NCI-H82 treated with DMSO at 0.1 percent for 48 hours (cell line): Measurements from ENCODE around the gene TESK1.
"Not testable (repeated sequence)": the region's sequence is repeated elsewhere in the genome, so short reads cannot be mapped to it uniquely, and the experiment has no call there.

ENCODE experiments used
- DNase-seq: peaks from one replicate; lab custom pipeline; 2025; ENCODE audit not compliant: unreplicated experiment; lab: John Stamatoyannopoulos, UW

TESK1 gene

DNA sequence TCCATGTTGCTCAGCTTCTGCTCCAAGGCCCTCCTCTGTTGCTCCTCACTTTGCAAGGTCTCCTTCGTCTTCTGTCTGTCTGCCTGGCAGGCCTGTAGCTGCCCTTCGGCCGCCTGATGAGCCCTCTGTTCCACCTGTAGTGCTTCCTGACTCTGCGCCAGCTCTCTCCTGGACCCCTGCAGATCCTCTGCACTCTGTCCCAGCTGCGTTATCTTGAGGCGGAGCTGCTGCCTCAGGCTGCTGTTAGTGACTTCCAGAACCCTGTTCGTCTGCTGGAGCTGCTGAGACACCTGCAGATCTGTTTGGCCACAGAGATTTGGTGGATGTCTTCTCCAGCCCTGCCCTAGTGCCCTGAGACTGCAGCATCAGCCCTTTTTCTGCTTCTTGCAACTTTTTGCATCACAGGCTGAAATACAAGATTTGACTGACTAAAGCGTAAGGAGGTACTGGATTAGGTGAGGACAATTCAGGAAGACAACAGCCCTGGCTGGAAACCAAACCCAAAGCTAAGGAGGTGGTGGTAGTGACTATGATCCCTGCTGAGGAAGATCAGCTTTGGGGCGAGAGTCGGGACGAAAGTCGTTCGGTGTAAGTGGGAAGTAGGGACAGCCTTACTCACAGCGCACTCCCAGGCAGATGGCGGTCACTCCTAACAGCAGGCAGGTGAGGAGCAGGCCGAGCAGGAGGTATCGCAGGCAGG, 11.1 kb downstream of the TESK1 start:
- no peak for DNase-seq

DNA sequence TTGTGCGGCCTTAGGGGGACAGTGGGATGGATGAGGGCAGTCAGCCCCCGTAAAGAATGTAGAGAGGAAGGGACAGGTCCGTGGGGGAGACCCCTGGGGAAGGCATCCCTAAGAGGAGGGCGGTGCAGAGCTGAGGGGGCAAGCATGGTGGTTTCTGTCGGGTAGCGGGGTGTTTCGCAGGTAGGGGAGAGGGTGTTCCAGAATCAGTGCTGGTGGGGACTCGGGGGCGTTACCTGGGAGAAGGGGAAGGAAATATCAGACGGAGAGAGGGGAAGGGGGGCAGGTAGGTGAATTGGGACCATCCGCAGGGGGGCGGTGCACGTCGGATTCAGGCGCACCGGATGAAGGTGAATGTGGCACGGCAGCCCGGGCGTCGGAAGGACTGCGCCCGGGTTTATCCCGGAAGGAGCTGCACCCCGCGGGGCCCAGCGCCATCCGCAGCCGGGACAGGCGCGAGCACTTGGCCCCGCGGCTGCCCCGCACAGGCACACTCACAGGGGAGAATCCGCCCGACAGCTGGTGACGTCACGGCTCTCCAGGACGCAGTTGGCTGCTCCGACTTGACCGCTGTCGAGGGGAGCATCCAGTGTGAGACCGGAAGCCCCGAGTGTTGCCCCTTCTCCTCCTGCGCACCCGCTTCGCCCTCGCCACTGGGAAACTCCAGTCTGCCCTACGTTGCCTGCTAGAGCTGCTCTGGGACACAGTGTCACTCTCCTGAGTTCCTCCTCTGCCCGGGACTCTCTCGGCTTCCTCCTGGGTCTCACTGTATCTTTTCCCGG, 11.8 kb downstream of the TESK1 start:
- DNase-seq, result no peak

DNA sequence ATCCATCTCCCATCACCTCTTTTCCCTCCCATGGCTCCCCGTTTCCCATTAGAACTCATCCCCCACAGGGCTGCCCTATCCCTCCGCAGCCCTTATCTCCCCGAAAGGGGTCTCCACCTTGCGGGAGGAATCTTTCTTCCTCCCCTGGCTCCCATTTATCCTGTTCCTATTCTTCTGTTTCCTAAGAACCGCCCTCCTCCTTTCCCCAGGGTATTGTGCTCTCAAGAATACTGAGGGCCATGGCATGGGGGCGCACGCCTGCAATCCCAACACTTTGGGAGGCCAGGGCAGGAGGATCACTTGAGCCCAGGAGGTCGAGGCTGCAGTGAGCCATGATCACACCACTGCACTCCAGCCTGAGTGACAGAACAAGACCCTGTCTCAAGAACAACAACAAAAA, 12.5 kb downstream of the TESK1 start:
- DNase-seq, result no peak

DNA sequence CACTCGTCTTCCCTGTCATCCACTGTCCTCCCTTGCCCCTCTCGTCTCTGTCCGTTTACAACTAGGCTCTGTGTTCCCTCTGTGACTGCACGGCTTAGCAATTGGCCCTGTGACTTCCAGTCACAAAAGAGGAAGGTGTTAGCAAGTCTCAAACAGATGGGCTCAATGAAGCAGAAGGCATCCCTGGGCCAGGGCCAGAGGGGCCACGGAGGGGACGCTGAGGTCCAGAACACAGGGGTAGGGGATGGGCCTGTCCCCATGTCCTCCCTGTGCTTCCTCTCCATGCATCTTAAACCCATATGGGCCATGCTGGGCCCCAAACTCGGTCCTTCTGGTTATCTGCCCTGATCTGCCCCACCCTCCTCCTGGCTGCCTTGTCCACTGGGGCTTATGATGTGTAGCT, 13.3 kb downstream of the TESK1 start, which contains the start of gene CD72:
TSS of gene CD72 (minus strand) at position 89 of the 403 bp plus-strand sequence. CDS start 110 bp downstream, outside the sequence.
- no peak for DNase-seq

DNA sequence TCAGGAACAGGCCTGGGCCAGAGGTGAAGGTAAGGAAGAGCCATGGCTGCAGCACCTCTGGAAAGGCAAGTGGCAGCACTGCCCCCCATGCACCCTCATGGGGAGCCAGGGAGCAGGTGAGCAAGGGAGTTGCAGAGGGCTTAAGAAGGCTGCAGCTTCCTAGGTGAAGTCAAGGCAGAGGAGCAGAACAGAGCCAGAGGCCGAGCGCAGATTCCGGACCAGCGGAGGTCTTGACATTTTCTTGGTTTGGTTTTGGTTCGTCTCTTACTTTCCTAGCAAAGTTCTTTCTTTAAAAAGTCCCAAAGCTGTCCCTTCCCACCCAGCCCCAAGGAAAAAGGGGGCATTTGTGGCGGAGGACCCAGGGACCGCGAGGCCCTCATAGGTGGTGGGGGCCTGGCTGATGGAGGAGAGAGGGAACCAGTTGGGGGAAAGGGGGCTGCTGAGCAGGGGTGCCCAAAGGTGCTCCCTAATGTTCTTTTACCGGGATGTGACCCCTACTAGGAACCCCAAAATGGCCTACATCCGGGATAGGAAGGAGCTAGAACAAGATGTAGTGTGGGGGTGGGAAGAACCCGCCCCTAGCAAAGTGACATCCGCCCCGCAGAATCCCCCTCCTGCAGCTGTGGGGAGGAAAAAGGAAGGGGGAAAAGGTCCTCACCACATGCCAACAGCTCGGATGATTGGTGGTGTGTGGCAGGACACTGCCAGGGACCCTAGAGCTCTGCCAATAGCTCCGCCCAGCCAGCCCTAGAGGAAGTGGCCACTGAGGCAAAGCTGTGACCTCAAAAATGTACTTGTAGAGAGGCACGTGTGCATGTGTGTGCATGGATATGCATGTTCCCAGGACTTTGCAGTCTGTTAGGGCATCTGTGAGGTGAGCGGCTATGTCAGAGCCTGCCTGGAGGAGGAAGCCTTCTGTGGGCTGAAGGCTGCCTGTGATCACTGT, 14.1 kb downstream of the TESK1 start:
- no peak for DNase-seq

DNA sequence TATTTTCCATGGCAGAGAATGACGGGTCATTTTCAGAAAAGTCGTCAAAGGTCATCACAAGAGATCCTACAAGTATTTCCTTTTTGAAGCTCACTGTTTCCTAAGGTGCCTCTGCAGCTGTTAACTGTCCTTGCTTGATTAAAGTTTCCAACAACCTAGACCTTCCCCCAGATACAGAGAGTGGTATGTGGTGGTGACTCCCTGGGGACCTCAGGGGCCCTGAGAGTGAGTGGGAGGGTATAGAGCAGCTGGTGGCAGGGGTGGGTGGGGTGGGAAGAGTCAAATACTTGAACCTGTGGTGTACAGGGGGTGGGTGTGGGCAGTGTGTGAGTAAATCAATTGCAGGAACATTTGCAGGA, 14.7 kb downstream of the TESK1 start:
- no peak for DNase-seq

DNA sequence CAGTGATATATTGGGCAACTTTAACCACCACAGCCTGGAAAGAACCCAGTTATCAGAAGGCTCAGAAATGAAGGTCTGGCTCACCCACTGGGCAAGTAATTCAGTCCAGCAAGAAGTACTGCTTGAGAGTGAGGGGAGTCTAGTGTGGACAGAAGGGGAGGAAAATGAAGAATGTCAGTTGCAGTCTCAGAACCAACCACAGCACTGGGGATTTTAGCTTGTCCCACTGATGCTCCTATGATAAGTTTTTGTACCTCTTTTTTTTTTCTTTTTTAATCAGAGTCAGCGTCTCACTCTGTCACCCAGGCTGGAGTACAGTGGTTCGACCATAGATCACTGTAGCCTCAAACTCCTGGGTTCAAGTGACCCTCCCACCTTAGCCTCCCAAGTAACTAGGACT, 22.5 kb downstream of the TESK1 start:
- no peak for DNase-seq

DNA sequence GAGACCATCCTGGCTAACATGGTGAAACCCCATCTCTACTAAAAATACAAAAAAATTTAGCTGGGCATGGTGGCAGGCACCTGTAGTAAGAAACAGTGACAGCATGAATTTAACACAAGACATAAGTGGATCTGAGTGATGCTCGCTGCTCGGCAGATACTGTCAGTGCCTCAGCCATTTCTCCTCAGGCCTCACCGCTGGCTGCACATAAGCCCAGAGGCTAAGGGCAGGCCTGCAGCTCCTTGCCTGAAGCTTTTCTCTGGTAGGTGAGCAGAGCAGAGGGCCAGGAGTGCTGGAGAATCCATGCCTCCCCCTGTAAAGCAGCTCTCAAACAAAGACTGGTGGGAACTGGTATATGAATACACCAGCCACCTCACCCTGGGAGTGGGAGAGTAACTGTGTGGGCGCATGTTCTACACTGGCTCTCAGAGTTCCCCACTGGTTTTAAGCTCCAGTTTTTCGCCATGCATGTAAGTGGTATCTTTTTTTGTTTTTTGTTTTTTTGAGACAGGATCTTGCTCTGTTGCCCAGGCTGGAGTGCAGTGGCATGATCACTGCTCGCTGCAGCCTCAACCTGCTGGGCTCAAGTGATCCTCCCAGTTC, 23.4 kb downstream of the TESK1 start:
- DNase-seq, result no peak

DNA sequence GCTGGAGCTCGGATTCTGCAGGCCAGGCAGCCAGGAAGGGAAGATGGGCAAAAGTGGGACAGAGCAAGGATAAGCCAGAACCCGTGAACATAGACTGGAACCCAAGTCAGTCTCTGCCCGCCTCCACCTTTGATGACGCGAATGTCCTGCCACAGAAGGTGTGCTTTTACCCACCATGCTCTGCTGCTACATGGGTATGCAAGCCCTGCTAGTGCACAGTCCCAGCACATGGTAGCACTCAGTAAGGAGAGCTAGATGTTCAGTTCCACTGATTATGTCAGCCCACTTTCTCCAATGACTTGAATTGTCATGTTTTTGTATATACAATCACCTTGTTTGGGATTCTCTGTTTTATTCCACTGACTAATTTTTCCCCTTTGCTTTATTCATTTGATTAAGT, 24.5 kb downstream of the TESK1 start:
- DNase-seq, result no peak

DNA sequence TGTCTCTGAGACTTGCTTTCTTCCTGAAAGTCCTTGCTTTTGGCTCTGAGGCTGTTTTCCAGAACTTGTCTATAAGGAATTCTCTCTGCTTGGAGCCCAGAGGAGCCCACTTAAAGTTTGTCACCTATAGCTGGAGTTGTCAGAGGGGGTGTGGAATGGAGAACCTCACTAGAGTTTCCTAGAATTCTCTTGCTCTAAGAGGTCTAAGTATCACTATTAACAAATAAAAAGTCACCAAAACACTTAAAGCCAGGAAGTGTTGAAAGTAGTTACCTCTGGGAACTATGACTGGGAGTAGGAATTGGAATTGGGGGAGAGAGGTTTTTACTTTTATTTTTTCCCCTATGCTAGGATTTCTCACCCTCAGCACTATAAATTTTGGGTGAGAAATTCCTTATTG, 30.7 kb downstream of the TESK1 start:
- no peak for DNase-seq

DNA sequence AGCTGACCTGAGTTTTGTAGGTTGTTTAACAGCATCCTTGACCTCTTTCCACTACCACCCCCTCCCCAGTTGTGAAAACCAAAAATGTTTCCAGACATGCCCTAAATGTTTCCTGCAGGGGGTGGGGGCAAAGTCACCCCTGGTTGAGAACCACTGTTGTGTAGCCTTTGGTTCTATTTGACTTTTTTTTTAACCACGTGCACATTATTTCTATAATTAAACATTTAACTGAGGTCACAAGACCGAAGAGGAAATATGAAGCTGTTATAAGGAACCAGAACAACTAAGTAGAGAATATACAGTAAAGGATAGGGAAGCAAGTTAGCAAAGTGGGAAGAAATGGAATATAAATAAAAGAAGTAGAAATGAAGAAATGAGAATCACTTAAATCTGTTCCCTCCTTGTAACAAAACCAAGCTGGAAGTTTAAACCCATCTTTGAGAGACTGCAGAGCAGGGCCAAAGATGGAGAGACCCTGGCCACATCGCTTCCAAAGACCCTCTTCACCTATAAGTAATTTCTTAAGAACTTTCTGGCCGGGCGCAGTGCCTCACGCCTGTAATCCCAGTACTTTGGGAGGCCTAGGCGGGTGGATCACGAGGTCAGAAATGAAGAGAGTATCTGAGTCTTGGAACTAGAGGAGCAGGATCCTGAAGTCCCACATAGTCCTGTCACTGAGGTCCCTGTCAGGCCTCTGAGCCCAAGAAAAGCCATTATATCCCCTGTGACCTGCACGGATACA, 31.2 kb downstream of the TESK1 start:
- DNase-seq, result no peak

DNA sequence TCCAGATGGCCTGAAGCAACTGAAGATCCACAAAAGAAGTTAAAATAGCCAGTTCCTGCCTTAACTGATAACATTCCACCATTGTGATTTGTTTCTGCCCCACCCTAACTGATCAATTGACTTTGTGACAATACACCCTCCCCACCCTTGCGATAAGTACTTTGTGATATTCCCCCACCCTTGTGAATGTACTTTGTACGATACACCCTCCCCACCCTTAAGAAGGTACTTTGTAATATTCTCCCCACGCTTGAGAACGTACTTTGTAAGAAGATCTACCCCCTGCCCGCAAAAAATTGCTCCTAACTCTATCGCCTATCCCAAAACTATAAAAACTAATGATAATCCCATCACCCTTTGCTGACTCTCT, 31.8 kb downstream of the TESK1 start:
- not testable (repeated sequence) for DNase-seq

DNA sequence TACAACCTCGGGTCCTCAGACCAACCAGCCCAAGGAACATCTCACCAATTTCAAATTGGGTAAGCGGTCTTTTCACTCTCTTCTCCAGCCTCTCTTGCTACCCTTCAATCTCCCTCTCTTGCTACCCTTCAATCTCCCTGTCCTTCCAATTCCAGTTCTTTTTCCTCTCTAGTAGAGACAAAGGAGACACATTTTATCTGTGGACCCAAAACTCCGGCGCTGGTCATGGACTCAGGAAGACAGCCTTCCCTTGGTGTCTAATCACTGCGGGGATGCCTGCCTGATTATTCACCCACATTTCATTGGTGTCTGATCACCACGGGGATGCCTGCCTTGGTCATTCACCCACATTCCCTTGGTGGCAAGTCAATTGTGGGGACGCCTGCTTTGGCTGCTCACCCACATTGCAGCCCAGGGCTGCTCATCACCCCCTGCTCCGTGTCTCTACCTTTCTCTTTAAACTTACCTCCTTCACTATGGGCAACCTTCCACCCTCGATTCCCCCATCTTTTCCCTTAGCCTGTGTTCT, 32.4 kb downstream of the TESK1 start:
- DNase-seq, result not testable (repeated sequence)

DNA sequence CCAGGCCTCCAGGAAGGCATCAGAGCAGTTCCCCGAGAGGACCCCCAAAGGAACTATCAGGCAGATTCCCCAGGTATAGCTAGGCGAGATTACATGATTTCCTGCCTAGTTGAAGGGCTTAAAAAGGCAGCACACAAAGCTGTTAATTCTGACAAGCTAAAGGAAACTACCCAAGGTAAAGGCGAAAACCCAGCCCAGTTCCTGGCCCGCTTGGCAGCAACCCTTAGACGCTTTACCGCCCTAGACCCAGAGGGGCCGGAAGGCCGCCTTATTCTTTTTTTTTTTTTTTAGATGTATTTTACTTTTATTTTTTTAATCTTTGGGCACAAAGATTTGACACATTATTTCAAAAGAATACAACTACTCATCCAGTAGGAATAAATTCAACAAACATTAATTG, 33.7 kb downstream of the TESK1 start:
- DNase-seq, result not testable (repeated sequence)

DNA sequence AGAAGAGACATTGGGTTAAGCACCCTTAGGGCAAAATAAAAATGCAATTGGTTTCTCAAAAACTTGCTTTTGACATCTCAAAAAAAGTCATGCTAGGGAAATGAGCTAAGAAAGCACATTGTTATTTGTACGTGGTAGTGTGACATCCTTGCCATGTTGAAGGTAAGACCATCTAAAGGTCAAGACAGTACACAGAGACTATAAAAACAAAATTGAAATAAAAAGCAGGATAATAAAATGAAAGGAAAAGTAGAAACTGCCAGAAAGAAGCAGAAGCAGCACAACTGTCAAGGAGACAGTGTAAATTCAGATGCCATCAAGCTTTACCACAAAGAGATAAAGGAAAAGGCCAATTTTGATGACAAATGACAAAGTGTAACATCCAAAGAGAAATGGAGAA, 34.2 kb downstream of the TESK1 start:
- DNase-seq, result not testable (repeated sequence)

DNA sequence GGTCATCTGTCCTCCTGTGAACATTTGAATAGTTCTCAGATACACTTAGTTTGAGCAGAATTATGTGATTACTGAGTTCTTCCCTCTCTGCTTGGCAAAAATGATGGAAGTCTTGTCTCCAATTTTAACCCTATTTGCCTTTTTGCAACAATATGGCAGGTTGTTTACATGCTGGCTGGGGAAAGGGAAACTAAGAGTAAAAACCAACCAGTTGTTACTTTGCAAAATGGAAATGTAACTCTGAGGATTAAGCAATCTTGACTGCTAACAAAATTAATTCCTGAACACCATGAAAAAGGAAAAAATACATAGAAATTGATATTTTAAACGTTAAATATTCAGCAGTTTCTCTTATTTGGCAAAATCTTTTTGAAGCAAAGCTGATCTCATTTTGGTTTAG, 34.6 kb downstream of the TESK1 start:
- no peak for DNase-seq

DNA sequence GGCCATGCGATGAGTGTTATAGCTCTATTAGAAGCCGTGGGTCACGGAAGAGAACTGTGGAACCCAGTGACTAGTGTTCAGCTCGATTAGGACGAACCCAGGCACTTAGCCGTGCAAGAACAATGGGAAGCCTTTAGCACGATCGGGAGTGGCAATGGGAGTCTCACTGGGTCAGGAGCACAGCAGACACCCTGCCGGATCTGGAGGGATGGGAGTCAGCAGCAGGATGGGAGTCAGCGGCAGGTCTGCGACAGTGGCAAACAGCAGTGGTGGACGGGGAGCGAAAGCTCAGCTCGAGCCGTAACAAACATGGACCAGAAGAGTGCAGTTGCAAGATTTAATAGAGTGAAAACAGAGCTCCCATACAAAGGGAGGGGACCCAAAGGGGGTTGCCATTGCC, 35.4 kb downstream of the TESK1 start:
- DNase-seq, result not testable (repeated sequence)

DNA sequence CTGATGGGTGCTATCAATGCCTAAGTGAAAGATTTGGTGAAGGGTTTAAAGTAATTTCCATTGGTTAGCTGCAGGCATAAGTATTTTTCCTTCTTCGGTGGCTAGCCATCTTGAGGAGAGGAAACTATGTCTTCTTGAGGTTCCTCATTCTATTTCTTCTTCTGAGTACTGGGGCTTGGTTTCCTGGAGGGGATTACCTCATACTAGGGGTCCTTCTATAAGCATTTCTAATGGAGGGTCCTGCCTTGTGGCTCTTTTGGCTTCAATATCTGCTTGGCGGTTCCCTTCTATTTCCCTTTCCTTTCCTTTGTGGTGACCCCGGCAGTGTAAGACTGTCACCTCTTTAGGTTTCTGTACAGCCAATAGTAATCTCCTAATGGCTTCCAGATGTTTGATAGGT, 36.4 kb downstream of the TESK1 start:
- not testable (repeated sequence) for DNase-seq

DNA sequence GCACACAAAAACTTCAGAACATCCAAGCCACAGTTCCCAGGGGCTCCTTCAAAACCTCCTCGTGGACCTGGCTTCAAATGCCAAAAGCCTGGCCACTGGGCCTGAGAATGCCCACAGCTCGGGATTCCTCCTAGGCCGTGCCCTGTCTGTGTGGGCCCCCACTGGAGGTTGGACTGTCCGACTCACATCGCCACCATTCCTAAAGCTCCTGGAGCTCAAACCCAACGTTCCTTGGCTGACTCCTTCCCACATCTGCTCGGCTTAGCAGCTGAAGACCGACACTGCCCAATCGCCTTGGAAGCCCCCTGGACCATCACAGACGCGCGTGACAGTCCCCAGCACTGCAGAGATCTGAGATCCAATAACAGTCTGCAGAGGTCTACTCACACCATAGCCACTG, 38.0 kb downstream of the TESK1 start:
- no peak for DNase-seq

DNA sequence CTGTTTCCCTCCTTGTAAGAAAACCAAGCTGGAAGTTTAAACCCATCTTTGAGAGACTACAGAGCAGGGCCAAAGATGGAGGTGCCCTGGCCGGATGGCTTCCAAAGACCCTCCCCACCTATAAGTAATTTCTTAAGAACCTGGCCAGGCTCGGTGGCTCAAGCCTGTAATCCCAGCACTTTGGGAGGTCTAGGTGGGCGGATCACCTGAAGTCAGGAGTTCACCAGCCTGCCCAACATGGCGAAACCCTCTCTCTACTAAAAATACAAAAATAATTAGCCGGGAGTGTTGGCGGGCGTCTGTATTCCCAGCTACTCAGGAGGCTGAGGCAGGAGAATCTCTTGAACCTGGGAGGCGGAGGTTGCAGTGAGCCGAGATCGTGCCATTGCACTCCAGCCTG, 40.7 kb downstream of the TESK1 start:
- not testable (repeated sequence) for DNase-seq
